HL-60 (cell line): Measurements from ENCODE around the gene VDAC2.

ENCODE experiments used
- DNase-seq, 2 experiments: peaks; one replicate each; pipeline ENCODE4 v3.0.0-alpha.2; 2010 to 2020; ENCODE audit warnings: low read depth in 1 of 2, low spot score in 1 of 2
- H3K27ac ChIP-seq: fragments of 250-450 bp; sonication (Bioruptor Pico); replicated peaks from 2 replicates; pipeline ENCODE4 v1.5.1; 2020; ENCODE audit warnings: mild to moderate bottlenecking, moderate library complexity
- H3K27me3 ChIP-seq: fragments of 250-450 bp; sonication (Bioruptor Pico); 2 replicates; pipeline ENCODE4 v1.5.1; 2021; ENCODE audit warnings: mild to moderate bottlenecking, moderate library complexity; ENCODE audit not compliant: insufficient read depth, poor library complexity, severe bottlenecking
- H3K4me3 ChIP-seq: replicated peaks from 2 replicates; pipeline ENCODE4 v1.5.1; 2011; ENCODE audit warnings: mild to moderate bottlenecking, control low read depth, low read length; ENCODE audit not compliant: insufficient read depth
- CTCF ChIP-seq: IDR thresholded peaks from one replicate; pipeline ENCODE4 v1.5.1; 2011; ENCODE audit warnings: low read length, control low read depth, inconsistent platforms; ENCODE audit not compliant: insufficient read depth
- GABPA ChIP-seq: IDR thresholded peaks from 2 replicates; pipeline ENCODE4 v1.6.1; 2012; ENCODE audit warnings: low read depth
- POLR2AphosphoS5 ChIP-seq: IDR thresholded peaks from 2 replicates; pipeline ENCODE4 v1.6.1; 2012; ENCODE audit warnings: low read depth
- SPI1 ChIP-seq: IDR thresholded peaks from 2 replicates; pipeline ENCODE4 v1.6.1; 2012; ENCODE audit warnings: low read depth, mild to moderate bottlenecking, borderline replicate concordance
- TF ChIP-seq, protein P1 (sequence below): IDR thresholded peaks from 2 replicates; pipeline ENCODE4 v1.6.1; 2012; ENCODE audit warnings: low read depth; ENCODE audit not compliant: insufficient replicate concordance

Gene VDAC2

DNA sequence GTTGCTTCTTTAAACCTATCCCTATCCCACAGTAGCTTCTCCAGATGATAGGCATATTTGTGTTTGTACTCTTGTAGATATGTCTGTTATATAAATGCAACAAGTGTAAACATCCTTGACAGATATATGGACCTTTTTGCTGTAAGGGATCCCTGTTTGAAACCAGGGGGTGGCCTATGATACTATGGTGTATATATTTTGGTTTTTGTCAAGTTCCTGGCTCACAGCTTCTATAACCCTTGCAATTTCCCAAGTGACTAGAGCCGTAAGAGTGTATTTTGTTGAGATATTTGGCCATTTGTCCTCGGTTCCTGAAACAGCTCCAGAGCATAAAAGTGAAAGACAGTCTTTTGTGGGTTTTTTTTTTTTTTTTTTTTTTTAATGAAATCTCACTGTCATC, 15.5 kb downstream of the VDAC2 start:
- DNase-seq, result no peak
- H3K4me3 ChIP-seq, result no peak overlapping the region
- no peak for TF ChIP-seq SPI1
- no peak overlapping the region for H3K27ac ChIP-seq
- H3K27me3 ChIP-seq, result no peaks in the 10 kb centered on the region

DNA sequence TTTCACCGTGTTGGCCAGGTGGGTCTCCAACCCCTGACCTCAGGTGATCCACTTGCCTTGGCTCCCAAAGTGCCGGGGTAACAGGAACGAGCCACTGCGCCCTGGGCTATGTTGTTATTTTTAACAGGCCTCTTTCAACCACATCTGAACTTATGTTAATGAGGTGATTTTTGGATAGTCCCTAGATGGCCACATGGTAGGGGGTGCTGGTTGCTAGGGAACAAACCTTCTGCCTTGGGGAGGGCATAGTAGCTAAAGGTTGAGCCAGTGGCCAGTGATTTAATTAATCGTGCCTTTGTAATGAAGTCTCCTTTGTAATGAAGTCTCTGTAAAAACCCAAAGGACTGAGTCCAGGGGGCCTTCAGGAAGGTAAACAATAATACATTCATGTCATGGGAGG, 16.1 kb downstream of the VDAC2 start:
- Histone ChIP-seq H3K4me3 (no peak overlapping the region), H3K27me3 (no peaks in the 10 kb centered on the region), H3K27ac (no peak overlapping the region)
- TF ChIP-seq, protein P1, sequence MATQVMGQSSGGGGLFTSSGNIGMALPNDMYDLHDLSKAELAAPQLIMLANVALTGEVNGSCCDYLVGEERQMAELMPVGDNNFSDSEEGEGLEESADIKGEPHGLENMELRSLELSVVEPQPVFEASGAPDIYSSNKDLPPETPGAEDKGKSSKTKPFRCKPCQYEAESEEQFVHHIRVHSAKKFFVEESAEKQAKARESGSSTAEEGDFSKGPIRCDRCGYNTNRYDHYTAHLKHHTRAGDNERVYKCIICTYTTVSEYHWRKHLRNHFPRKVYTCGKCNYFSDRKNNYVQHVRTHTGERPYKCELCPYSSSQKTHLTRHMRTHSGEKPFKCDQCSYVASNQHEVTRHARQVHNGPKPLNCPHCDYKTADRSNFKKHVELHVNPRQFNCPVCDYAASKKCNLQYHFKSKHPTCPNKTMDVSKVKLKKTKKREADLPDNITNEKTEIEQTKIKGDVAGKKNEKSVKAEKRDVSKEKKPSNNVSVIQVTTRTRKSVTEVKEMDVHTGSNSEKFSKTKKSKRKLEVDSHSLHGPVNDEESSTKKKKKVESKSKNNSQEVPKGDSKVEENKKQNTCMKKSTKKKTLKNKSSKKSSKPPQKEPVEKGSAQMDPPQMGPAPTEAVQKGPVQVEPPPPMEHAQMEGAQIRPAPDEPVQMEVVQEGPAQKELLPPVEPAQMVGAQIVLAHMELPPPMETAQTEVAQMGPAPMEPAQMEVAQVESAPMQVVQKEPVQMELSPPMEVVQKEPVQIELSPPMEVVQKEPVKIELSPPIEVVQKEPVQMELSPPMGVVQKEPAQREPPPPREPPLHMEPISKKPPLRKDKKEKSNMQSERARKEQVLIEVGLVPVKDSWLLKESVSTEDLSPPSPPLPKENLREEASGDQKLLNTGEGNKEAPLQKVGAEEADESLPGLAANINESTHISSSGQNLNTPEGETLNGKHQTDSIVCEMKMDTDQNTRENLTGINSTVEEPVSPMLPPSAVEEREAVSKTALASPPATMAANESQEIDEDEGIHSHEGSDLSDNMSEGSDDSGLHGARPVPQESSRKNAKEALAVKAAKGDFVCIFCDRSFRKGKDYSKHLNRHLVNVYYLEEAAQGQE, result no peak
- TF ChIP-seq SPI1 (no peak), CTCF (no peak), POLR2AphosphoS5 (no peak), GABPA (no peak)
- DNase-seq, result no peak

DNA sequence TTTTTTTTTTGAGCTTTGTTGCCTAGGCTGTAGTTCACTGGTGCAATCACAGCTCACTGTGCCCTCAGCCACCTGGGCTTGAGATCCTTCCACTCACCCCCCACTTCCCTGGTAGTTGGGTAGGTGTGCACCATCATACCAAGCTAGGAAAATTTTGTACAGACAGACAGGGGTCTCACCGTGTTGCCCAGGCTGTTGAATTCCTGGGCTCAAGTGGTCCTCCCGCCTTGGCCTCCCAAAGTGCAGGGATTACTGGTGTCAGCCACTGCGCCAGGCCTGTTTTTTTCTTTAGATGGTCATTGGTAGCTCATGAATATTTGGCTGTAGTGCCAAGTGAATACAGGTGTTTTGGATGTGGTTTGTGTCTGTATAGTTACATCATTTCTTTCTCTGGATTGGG, 17.7 kb downstream of the VDAC2 start:
- no peak for DNase-seq
- Histone ChIP-seq H3K27me3 (no peaks in the 10 kb centered on the region), H3K27ac (no peak overlapping the region), H3K4me3 (no peak overlapping the region)
- TF ChIP-seq GABPA (no peak), POLR2AphosphoS5 (no peak), SPI1 (no peak), CTCF (no peak)
- TF ChIP-seq, protein P1, result no peak

GRCh38 chr10:75228834-75229233, 18.2 kb downstream of the VDAC2 start:
- no peak for DNase-seq
- Histone ChIP-seq H3K27me3 (no peaks in the 10 kb centered on the region), H3K27ac (no peak overlapping the region), H3K4me3 (no peak overlapping the region)
- TF ChIP-seq CTCF, result no peak
- TF ChIP-seq GABPA, result no peak
- no peak for TF ChIP-seq SPI1
- no peak for TF ChIP-seq POLR2AphosphoS5
- TF ChIP-seq, protein P1, result no peak
